Rectal smooth muscle tissue (tissue), 1 donor: ENCODE results near the gene LIN7B.

Experiments
- H3K27ac ChIP-seq: one replicate; pipeline ENCODE4 v1.7.0; 2013; ENCODE audit warnings: low read depth, low read length, inconsistent platforms
- H3K27me3 ChIP-seq: one replicate; pipeline ENCODE4 v1.7.0; 2013; ENCODE audit warnings: low read length; ENCODE audit not compliant: control insufficient read depth, insufficient read depth
- H3K36me3 ChIP-seq: one replicate; pipeline ENCODE4 v1.7.0; 2013; ENCODE audit warnings: low read length; ENCODE audit not compliant: control insufficient read depth, insufficient read depth
- H3K4me1 ChIP-seq: one replicate; pipeline ENCODE4 v1.7.0; 2013; ENCODE audit warnings: low read length; ENCODE audit not compliant: control insufficient read depth, insufficient read depth
- H3K4me3 ChIP-seq: one replicate; pipeline ENCODE4 v1.7.0; 2013; ENCODE audit warnings: low read length
- H3K9ac ChIP-seq: one replicate; pipeline ENCODE4 v1.7.0; 2013; ENCODE audit warnings: low read length

The LIN7B gene

GRCh38 chr19:49103331-49104085 is 10.7 kb upstream of the LIN7B start:
- Histone ChIP-seq H3K27ac (no peak overlapping the region), H3K4me3 (no peak overlapping the region), H3K36me3 (peaks cover 44% of the 10 kb centered on the region), H3K27me3 (no peaks in the 10 kb centered on the region), H3K4me1 (no peaks in the 10 kb centered on the region), H3K9ac (no peak overlapping the region)

DNA sequence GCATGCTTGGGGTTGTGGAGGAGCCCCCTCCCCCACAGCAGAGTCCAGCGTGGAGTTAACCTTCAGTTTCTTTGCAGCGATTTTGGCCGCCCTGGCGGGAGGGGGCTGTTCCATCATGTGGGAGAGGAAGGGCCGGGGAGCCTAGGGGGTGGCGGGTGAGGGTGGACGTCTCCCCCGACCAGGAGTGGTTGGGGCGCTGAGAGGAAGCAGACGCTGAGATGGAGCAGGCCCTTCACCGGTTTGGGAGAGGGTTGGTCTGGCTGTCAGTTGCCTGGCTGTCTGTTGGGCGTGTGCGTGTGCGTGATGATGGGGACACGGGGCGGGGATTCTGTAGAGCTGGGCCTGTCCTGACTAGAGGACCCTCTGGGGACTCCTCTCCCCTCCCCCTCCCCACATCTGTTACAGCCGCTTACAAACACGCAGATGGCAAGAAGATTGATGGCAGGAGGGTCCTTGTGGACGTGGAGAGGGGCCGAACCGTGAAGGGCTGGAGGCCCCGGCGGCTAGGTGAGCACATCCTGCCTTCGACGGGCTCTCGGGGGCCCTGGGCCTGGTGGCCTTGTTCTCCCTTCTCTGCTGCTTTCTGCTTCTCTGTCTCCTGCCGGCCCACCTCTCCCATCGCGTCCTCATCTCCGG is 9.8 kb upstream of the LIN7B start:
- peaks cover 38% of the 10 kb centered on the region for H3K36me3 ChIP-seq

DNA sequence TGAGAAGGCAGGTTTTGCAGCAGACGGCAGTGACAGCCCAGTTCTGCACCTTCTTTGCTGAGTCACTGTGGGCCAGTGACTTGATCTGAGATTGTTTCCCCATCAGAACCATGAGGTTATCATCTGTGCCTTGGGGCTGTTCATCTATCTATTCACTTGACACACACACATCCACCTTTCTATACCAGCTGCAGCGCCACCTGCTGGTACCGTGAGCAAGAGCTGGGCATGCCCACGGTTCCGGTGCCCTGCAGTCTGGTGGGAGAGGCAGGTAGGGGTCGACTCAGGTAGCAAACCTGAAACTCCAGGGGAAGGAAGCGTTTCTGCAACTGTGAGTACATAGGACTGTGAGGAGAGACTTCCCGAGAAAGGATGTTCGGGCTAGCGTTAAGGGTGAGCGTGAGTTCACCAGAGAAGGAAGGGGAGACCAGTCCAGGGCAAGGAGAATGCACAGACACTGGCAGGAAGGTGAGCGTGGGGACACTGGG is 7.5 kb upstream of the LIN7B start:
- Histone ChIP-seq H3K36me3 (peaks cover 31% of the 10 kb centered on the region), H3K9ac (no peak overlapping the region), H3K4me1 (no peaks in the 10 kb centered on the region), H3K27ac (no peak overlapping the region), H3K27me3 (no peaks in the 10 kb centered on the region), H3K4me3 (no peak overlapping the region)

More for the DNA sequence above, 9.8 kb upstream of the LIN7B start:
- Histone ChIP-seq H3K27ac (no peak overlapping the region), H3K4me1 (no peaks in the 10 kb centered on the region), H3K27me3 (no peaks in the 10 kb centered on the region), H3K4me3 (no peak overlapping the region), H3K9ac (no peak overlapping the region)

- Histone ChIP-seq H3K27me3 (no peaks in the 10 kb centered on the region), H3K27ac (no peak overlapping the region), H3K36me3 (peaks cover 24% of the 10 kb centered on the region), H3K9ac (no peak overlapping the region), H3K4me1 (no peaks in the 10 kb centered on the region), H3K4me3 (no peak overlapping the region)
These were observed 6.3 kb upstream of the LIN7B start for GRCh38 chr19:49107625-49108459.

DNA sequence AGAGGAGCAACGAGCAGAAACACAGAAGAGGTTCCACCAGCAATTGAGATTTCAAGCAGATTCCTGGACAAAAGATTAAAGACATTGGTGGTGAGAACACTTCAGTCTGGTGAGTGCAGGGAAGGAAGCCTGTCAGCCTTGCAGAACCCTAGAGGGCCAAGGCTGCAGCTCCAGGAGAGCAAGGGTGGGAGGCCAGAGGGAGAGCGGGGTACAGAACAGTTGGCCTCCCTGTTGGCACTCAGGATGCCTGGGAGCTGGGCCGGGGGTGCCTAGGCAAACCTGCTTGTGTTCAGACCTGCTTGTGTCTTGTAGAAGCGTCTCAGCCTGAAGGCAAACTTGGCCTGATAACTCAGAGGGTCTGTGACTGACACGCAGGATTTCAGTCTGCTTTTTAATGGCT is 5.1 kb upstream of the LIN7B start:
- peaks cover 20% of the 10 kb centered on the region for H3K36me3 ChIP-seq

DNA sequence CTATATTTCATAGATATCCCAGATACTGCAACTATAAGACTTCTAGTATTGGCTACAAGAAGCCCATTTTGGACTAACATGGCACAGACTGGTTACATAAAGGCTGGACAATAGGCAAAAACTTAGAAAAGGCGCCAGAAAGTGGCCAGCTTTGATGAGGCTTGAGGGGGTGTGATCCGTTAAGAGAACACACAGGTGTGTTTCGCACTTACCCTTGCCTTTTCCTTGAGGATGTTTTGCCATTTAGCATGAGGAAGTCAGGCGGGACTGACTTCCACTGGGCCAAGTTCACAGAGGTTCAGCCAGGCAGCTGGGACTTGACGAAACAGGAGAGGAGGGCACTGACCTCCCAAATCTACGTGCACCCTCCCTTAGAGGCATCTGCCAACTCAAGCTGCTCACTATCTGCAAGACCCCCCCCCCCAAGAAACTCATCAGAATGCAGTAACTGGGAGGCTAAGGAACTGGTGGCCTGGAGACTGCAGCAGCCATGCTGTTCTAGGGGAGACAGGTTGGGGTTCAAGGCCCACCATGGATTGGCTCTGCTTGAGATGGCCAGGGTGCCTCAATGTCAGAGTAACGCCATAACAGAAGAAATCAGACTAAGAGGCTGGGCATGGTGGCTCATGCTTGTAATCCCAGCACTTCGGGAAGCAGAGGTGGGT is 4.5 kb upstream of the LIN7B start:
- H3K9ac ChIP-seq = no peak overlapping the region
- peaks cover 4% of the 10 kb centered on the region for H3K4me1 ChIP-seq
- no peak overlapping the region for H3K27ac ChIP-seq
- peaks cover 15% of the 10 kb centered on the region for H3K36me3 ChIP-seq
- H3K4me3 ChIP-seq = no peak overlapping the region
- H3K27me3 ChIP-seq = no peaks in the 10 kb centered on the region

More for the DNA sequence above, 5.1 kb upstream of the LIN7B start:
- no peak overlapping the region for H3K27ac ChIP-seq
- H3K27me3 ChIP-seq = no peaks in the 10 kb centered on the region
- H3K4me1 ChIP-seq = peaks cover 3% of the 10 kb centered on the region
- H3K9ac ChIP-seq = no peak overlapping the region
- no peak overlapping the region for H3K4me3 ChIP-seq

DNA sequence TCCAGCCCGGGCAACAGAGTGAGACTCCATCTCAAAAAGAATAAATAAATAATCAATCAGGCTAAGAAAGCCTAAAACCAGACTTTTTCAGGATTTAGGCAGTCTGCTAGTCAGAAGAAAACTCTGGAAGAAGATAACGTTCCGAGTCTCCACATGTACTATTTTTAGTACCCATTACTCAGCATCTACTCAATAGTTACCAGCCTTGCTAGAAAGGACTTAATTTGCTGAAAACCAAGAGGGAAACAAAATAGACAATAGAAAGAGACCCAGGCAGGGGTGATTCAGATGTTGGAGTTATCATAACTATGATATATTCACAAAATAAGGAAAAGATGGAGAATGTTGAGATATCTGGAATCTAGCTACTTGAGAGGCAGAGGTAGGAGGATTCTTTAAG is 3.6 kb upstream of the LIN7B start:
- peaks cover 4% of the 10 kb centered on the region for H3K4me1 ChIP-seq
- H3K27me3 ChIP-seq = no peaks in the 10 kb centered on the region
- no peak overlapping the region for H3K27ac ChIP-seq
- H3K9ac ChIP-seq = no peak overlapping the region
- peaks cover 11% of the 10 kb centered on the region for H3K36me3 ChIP-seq
- H3K4me3 ChIP-seq = no peak overlapping the region

DNA sequence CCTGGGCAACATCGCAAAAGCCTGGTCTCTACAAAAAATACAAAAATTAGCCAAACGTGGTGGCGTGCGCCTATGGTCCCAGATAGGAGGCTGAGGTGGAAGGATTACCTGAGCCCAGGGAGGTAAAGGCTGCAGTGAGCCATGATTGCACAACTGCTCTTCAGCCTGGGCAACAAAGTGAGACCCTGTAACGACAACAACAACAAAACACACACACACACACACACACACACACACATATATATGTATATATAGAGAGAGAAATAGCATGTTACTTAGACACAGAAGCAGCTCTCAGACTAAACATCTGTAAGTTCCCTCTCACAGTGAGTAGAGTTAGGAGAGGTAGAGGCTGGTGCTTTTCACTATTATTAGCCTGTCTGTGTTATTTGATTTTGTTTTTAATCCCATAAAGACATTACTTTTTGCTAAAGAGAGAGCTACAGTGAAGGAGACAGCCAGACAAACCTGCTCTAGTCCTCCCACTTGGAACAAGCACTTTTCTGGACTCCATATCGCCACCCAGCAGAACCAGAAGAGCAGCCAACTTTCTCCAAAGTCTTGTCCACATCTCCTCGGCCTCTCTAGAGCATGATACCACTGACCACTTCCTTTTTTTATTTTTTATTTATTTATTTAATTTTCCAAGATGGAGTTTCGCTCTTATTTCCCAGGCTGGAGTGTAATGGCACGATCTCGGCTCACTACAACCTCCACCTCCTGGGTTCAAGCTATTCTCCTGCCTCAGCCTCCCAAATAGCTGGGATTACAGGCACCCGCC is 2.8 kb upstream of the LIN7B start:
- Histone ChIP-seq H3K27me3 (no peaks in the 10 kb centered on the region), H3K27ac (no peak overlapping the region), H3K9ac (no peak overlapping the region), H3K36me3 (peaks cover 6% of the 10 kb centered on the region), H3K4me1 (peaks cover 4% of the 10 kb centered on the region), H3K4me3 (no peak overlapping the region)

DNA sequence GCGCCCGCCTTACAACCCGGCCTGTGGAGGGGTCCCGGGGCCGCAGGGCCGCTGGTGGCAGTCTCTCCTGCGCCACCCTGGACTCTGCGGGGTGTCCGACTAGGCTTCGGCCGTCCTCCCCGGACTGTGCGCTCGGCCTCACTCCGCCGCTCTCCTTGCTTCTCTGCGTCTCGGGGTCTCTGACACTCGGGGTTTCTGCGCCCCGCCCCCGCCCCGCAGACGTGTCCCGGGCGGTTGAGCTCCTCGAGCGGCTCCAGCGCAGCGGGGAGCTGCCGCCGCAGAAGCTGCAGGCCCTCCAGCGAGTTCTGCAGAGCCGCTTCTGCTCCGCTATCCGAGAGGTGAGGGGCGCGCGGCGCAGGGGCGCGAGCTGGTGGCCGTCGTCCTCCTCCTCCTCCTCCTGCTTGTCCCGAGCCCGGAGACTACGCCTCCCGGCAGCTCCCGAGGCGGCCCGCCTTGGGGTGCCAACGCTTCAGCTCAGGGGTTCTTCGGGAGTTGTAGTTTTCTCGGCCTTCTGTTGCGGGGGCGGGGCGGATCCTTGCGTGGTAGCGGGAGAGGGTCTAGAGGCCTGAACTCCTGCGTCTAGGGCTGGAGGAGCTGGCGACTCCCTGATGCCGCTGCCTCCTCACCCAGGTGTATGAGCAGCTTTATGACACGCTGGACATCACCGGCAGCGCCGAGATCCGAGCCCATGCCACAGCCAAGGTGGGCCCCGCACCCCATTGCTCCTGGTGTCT is 627 bp downstream of the LIN7B start:
- no peaks in the 10 kb centered on the region for H3K36me3 ChIP-seq
- no peaks in the 10 kb centered on the region for H3K27me3 ChIP-seq
- H3K4me3 ChIP-seq = peak overlapping the region; percentile 87
- peaks cover 4% of the 10 kb centered on the region for H3K4me1 ChIP-seq
- peak overlapping the region; percentile 68 for H3K27ac ChIP-seq
- H3K9ac ChIP-seq = peak overlapping the region; percentile 55

GRCh38 chr19:49116544-49116943 is 2.4 kb downstream of the LIN7B start:
- Histone ChIP-seq H3K27me3 (peaks cover 3% of the 10 kb centered on the region), H3K4me1 (peaks cover 4% of the 10 kb centered on the region), H3K27ac (no peak overlapping the region), H3K4me3 (no peak overlapping the region), H3K9ac (no peak overlapping the region), H3K36me3 (no peaks in the 10 kb centered on the region)
